ENCODE results near the gene HFE. TPM values are rescaled to one million over a fixed set of nuclear protein-coding genes. Genes with fewer than 3 reads are reported as not detected.
A peak's percentile ranks its signal among the peaks of the same experiment; 100 is the strongest.

The HFE gene
- total and polyA plus RNA-seq, 7 donors, result 1.6 to 7.8 (median 4.7) TPM

DNA sequence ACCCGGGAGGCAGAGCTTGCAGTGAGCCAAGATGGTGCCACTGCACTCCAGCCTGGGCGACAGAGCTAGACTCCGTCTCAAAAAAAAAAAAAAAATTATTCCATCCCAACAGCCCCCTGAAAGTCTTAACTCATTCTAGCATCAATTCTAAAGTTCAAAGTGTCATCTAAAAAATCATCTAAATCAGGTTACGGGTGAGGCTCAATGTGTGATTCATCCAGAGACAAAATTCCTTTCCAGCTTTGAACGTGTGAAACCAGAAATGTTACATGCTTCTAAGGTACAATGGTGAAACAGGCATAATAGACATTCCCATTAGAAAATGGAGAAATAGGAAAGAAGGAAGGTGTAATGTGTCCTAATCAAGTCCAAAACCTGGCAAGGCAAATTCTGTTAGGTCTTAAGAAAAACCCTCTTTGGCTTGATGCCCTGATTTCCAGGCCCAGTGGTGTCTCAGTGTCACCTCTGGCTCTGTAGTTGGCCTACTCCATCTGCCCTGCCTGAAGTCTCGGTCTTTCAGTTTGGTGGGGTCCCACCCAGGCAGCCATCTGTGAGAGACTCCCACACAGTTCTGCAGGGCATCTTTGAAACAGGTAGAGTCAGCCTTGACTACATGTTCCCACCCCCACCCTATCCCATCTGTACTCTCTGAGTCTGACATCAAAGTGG, 43.5 kb downstream of the HFE start:
- no peak for DNase-seq
- no peaks in the 10 kb centered on the region for H3K9me3 ChIP-seq
- WGBS, 2 donors, result 92 to 95% methylated on average over 6 of the region's 6 CpGs
- no peak overlapping the region for H3K4me3 ChIP-seq
- H3K36me3 ChIP-seq, result peaks cover 3 to 41% (median 5%) of the 10 kb centered on the region in 4 donors
- no peak overlapping the region for H3K27ac ChIP-seq
- no peaks in the 10 kb centered on the region for H3K27me3 ChIP-seq
- intact Hi-C loops (cut with DNase I), result no loop called here
- TF ChIP-seq, protein P1, sequence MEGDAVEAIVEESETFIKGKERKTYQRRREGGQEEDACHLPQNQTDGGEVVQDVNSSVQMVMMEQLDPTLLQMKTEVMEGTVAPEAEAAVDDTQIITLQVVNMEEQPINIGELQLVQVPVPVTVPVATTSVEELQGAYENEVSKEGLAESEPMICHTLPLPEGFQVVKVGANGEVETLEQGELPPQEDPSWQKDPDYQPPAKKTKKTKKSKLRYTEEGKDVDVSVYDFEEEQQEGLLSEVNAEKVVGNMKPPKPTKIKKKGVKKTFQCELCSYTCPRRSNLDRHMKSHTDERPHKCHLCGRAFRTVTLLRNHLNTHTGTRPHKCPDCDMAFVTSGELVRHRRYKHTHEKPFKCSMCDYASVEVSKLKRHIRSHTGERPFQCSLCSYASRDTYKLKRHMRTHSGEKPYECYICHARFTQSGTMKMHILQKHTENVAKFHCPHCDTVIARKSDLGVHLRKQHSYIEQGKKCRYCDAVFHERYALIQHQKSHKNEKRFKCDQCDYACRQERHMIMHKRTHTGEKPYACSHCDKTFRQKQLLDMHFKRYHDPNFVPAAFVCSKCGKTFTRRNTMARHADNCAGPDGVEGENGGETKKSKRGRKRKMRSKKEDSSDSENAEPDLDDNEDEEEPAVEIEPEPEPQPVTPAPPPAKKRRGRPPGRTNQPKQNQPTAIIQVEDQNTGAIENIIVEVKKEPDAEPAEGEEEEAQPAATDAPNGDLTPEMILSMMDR (IDR thresholded peaks at IDR 0.05), result no peak
- TF ChIP-seq EP300 (IDR thresholded peaks at IDR 0.05) (no peak), POLR2AphosphoS5 (IDR thresholded peaks at IDR 0.05) (peak in 1 of 4 donors; percentile 30), POLR2A (IDR thresholded peaks at IDR 0.05) (no peak)
- peaks cover 0 to 41% (median 36%) of the 10 kb centered on the region in 4 donors for H3K4me1 ChIP-seq

DNA sequence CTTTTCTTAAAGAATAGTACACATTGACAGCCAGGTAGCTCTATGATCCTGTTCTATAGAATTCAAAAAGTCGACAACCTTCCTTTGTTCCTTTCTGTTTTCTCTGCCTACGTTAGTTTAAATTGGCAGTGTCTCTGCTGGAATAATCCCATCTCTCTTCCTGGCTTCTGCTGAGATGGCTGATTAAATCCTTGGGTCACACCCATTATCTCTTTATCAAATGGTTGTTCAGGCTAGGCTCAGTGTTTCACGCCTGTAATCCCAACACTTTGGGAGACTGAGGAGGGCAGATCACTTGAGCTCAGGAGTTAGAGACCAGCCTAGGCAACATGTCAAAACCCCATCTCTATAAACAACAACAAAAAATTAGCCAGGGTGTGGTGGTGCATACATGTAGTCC, 44.4 kb downstream of the HFE start:
- H3K4me3 ChIP-seq, result no peak overlapping the region

DNA sequence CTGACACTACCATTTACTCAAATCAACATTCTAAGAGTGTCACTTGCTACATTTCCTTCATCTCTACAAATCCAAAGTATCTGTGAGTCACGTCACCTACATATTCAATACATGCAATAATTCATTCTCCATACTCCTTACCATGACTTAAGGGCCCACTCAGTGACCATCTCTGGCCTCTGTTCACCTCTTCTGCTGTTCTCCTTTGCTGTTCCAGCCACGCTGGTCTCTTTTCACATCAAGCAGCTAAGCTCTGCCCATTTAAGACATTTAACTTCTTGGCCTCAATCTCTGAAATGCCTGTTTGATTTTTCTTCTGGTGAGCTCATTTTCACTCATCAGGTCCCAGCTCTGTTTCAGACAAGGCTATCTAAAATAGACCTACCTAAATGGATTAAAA, 46.5 kb downstream of the HFE start:
- intact Hi-C loops (cut with DNase I), result no loop called here
- Histone ChIP-seq H3K27me3 (no peaks in the 10 kb centered on the region), H3K4me1 (peaks cover 0 to 19% (median 14%) of the 10 kb centered on the region in 4 donors), H3K9me3 (no peaks in the 10 kb centered on the region), H3K4me3 (no peak overlapping the region), H3K36me3 (peaks cover 0 to 40% (median 5%) of the 10 kb centered on the region in 4 donors), H3K27ac (no peak overlapping the region)
- TF ChIP-seq, protein P1 (IDR thresholded peaks at IDR 0.05), result no peak
- TF ChIP-seq EP300 (IDR thresholded peaks at IDR 0.05), result no peak
- no peak for TF ChIP-seq POLR2A (IDR thresholded peaks at IDR 0.05)
- TF ChIP-seq POLR2AphosphoS5 (IDR thresholded peaks at IDR 0.05), result no peak
- no peak for DNase-seq
- WGBS, 2 donors, result 90 to 92% methylated on average over 2 of the region's 2 CpGs

More for the DNA sequence above, 44.4 kb downstream of the HFE start:
- Histone ChIP-seq H3K4me1 (peaks cover 0 to 40% (median 33%) of the 10 kb centered on the region in 4 donors), H3K27ac (no peak overlapping the region), H3K36me3 (peaks cover 3 to 41% (median 5%) of the 10 kb centered on the region in 4 donors), H3K9me3 (no peaks in the 10 kb centered on the region), H3K27me3 (no peaks in the 10 kb centered on the region)
- TF ChIP-seq POLR2AphosphoS5 (IDR thresholded peaks at IDR 0.05) (no peak), EP300 (IDR thresholded peaks at IDR 0.05) (no peak), POLR2A (IDR thresholded peaks at IDR 0.05) (no peak)
- TF ChIP-seq, protein P1 (IDR thresholded peaks at IDR 0.05), result no peak
- intact Hi-C loops (cut with DNase I), result no loop called here
- 90 to 91% methylated on average over 3 of the region's 3 CpGs for WGBS, 2 donors
- DNase-seq, result no peak

DNA sequence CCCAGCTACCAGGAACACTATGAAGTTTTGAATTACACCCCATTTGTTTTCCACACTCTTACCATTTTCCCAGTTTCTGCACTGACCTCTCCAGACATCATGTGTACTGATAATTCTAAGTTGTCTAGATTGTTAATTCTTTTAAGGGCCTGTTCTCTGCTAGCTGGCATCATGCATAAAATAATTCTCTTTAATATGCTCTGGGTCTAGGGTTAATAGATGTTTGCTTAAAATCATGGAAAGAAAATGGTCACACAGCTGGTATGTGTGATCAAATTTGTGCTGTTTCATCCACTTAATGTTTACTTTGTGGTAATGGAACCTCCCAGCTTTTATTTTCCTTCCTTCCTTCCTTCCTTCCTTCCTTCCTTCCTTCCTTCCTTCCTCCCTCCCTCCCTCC, 49.1 kb downstream of the HFE start:
- H3K36me3 ChIP-seq, result peaks cover 0 to 37% (median 1%) of the 10 kb centered on the region in 4 donors
- no peaks in the 10 kb centered on the region for H3K9me3 ChIP-seq
- H3K27ac ChIP-seq, result no peak overlapping the region
- H3K4me3 ChIP-seq, result no peak overlapping the region
- intact Hi-C loops (cut with DNase I), result no loop called here
- no peaks in the 10 kb centered on the region for H3K27me3 ChIP-seq
- H3K4me1 ChIP-seq, result peaks cover 0 to 7% (median under 1%) of the 10 kb centered on the region in 4 donors
- TF ChIP-seq POLR2AphosphoS5 (IDR thresholded peaks at IDR 0.05) (no peak), POLR2A (IDR thresholded peaks at IDR 0.05) (no peak), EP300 (IDR thresholded peaks at IDR 0.05) (no peak)
- TF ChIP-seq, protein P1 (IDR thresholded peaks at IDR 0.05), result no peak
- no peak for DNase-seq

All from sigmoid colon (tissue), 7 donors.